Fibroblast of lung (primary cell): Measurements from ENCODE around the gene PGAP3. TPM values are rescaled to one million over a fixed set of nuclear protein-coding genes. Genes with fewer than 3 reads are reported as not detected.
"Not testable (repeated sequence)": the region's sequence is repeated elsewhere in the genome, so short reads cannot be mapped to it uniquely, and the experiment has no call there.

Experiments
- DNase-seq, 2 donors: peaks; one replicate each; pipeline versions ENCODE4 v3.0.0 to v3.0.0-alpha.2; 2010; ENCODE audit warnings: low read depth in 2 of 2
- H2AFZ ChIP-seq: 2 replicates; pipeline ENCODE4 v1.5.1; 2012; ENCODE audit warnings: low read length, control low read depth, inconsistent platforms
- H3K27ac ChIP-seq: 2 replicates; pipeline ENCODE4 v1.5.1; 2011; ENCODE audit warnings: low read length, control low read depth; ENCODE audit not compliant: insufficient read depth
- H3K27me3 ChIP-seq: 2 replicates; pipeline ENCODE4 v1.5.1; 2011; ENCODE audit warnings: mild to moderate bottlenecking, low read length; ENCODE audit not compliant: control insufficient read depth, insufficient read depth
- H3K36me3 ChIP-seq: 2 replicates; pipeline ENCODE4 v1.5.1; 2011; ENCODE audit warnings: low read length; ENCODE audit not compliant: control insufficient read depth, insufficient read depth
- H3K4me1 ChIP-seq: 2 replicates; pipeline ENCODE4 v1.5.1; 2011; ENCODE audit warnings: low read length; ENCODE audit not compliant: control insufficient read depth, insufficient read depth; ENCODE audit errors: extremely low read depth
- H3K4me2 ChIP-seq: 2 replicates; pipeline ENCODE4 v1.5.1; 2011; ENCODE audit warnings: low read length, control low read depth; ENCODE audit not compliant: insufficient read depth; ENCODE audit errors: extremely low read depth
- H3K4me3 ChIP-seq, 4 experiments: fragments of 200-600 bp in 1 of 4; sonication (generic) in 1 of 4; replicated peaks in 1 of 4; 2 replicates each; pipeline ENCODE4 v1.5.1; 2011 to 2016; ENCODE audit warnings: low read length in 4 of 4, low read depth in 3 of 4, mild to moderate bottlenecking in 3 of 4, control low read depth in 2 of 4, inconsistent platforms in 1 of 4, mixed read lengths in 1 of 4; ENCODE audit not compliant: insufficient read depth in 1 of 4; ENCODE audit errors: control extremely low read depth in 1 of 4
- H3K79me2 ChIP-seq: 2 replicates; pipeline ENCODE4 v1.5.1; 2012; ENCODE audit warnings: mild to moderate bottlenecking, low read length, inconsistent platforms; ENCODE audit not compliant: control insufficient read depth, insufficient read depth
- H3K9ac ChIP-seq: 2 replicates; pipeline ENCODE4 v1.5.1; 2011; ENCODE audit warnings: mild to moderate bottlenecking, low read length, control low read depth; ENCODE audit not compliant: insufficient read depth
- H3K9me3 ChIP-seq: 2 replicates; pipeline ENCODE4 v1.5.1; 2012; ENCODE audit warnings: low read depth, low read length; ENCODE audit not compliant: control insufficient read depth, insufficient read depth
- H4K20me1 ChIP-seq: 2 replicates; pipeline ENCODE4 v1.5.1; 2011; ENCODE audit warnings: low read length; ENCODE audit not compliant: control insufficient read depth, insufficient read depth; ENCODE audit errors: extremely low read depth
- CTCF ChIP-seq, 2 donors: IDR thresholded peaks in 1 of 2; conservative IDR thresholded peaks in 1 of 2; 1 replicate in 1 of 2; 2 replicates in 1 of 2; pipeline ENCODE4 v1.5.1; 2011 to 2012; ENCODE audit warnings: low read length in 2 of 2, control low read depth in 1 of 2, inconsistent platforms in 1 of 2, low read depth in 1 of 2, mild to moderate bottlenecking in 1 of 2
- EZH2 ChIP-seq: IDR thresholded peaks from 2 replicates; pipeline ENCODE4 v1.5.1; 2012; ENCODE audit warnings: low read length, control low read depth, mild to moderate bottlenecking; ENCODE audit errors: missing control alignments
- polyA plus RNA-seq, 2 donors: library from polyadenylated mRNA; depleted of rRNA in 1 of 2; stranded (reverse) in 1 of 2; unstranded in 1 of 2; fragments of >200 nt; gene quantifications; 2 replicates each; pipeline ENCODE4 v1.2.1, GENCODE V29; 2011 to 2012; ENCODE audit warnings: missing spikeins in 1 of 2
- total RNA-seq: library from RNA; depleted of rRNA; stranded (reverse); fragments of >200 nt; gene quantifications from 2 replicates; pipeline ENCODE4 v1.2.1, GENCODE V29; 2014

The PGAP3 gene
- total and polyA plus RNA-seq, 2 donors (not counting 1 experiment from before 2014, with no cell fraction given): 7.9 to 8.8 TPM

GRCh38 chr17:39715375-39716072, 27.7 kb upstream of the PGAP3 start:
- no peak overlapping the region for H3K4me2 ChIP-seq
- no peaks in the 10 kb centered on the region for H3K27me3 ChIP-seq
- no peak overlapping the region for H3K27ac ChIP-seq
- no peak for DNase-seq
- no peaks in the 10 kb centered on the region for H3K4me1 ChIP-seq
- H3K9ac ChIP-seq: no peak overlapping the region
- H3K79me2 ChIP-seq: no peaks in the 10 kb centered on the region
- H2AFZ ChIP-seq: no peak overlapping the region
- no peak for TF ChIP-seq EZH2
- no peak for TF ChIP-seq CTCF (conservative IDR thresholded peaks at IDR 0.05 in 1 of 2, IDR thresholded peaks at IDR 0.05 in 1 of 2; ENCODE audit: low read depth in 1 of 2, low read length in 2 of 2)
- no peak overlapping the region for H3K4me3 ChIP-seq
- H3K9me3 ChIP-seq: no peaks in the 10 kb centered on the region
- peaks cover 13% of the 10 kb centered on the region for H3K36me3 ChIP-seq
- H4K20me1 ChIP-seq: no peaks in the 10 kb centered on the region

- H3K79me2 ChIP-seq: no peaks in the 10 kb centered on the region
- no peaks in the 10 kb centered on the region for H3K9me3 ChIP-seq
- no peaks in the 10 kb centered on the region for H3K27me3 ChIP-seq
- TF ChIP-seq CTCF (conservative IDR thresholded peaks at IDR 0.05 in 1 of 2, IDR thresholded peaks at IDR 0.05 in 1 of 2; ENCODE audit: low read depth in 1 of 2, low read length in 2 of 2): no peak
- TF ChIP-seq EZH2: no peak
- H3K36me3 ChIP-seq: peaks cover 17% of the 10 kb centered on the region
- H4K20me1 ChIP-seq: no peaks in the 10 kb centered on the region
- no peak for DNase-seq
- H3K27ac ChIP-seq: no peak overlapping the region
- no peak overlapping the region for H3K4me3 ChIP-seq
- H3K4me1 ChIP-seq: no peaks in the 10 kb centered on the region
- H3K4me2 ChIP-seq: no peak overlapping the region
- H2AFZ ChIP-seq: no peak overlapping the region
- no peak overlapping the region for H3K9ac ChIP-seq
Observed at GRCh38 chr17:39714234-39714633, 26.4 kb upstream of the PGAP3 start.

GRCh38 chr17:39711851-39712250, 24.0 kb upstream of the PGAP3 start:
- Histone ChIP-seq H3K27me3 (no peaks in the 10 kb centered on the region), H2AFZ (no peak overlapping the region), H3K79me2 (no peaks in the 10 kb centered on the region), H3K9ac (no peak overlapping the region), H3K4me1 (no peaks in the 10 kb centered on the region), H3K9me3 (no peaks in the 10 kb centered on the region), H3K36me3 (peaks cover 25% of the 10 kb centered on the region), H3K4me3 (no peak overlapping the region), H3K4me2 (no peak overlapping the region), H3K27ac (no peak overlapping the region), H4K20me1 (no peaks in the 10 kb centered on the region)
- no peak for DNase-seq
- TF ChIP-seq CTCF (conservative IDR thresholded peaks at IDR 0.05 in 1 of 2, IDR thresholded peaks at IDR 0.05 in 1 of 2; ENCODE audit: low read depth in 1 of 2, low read length in 2 of 2): no peak
- TF ChIP-seq EZH2: no peak

GRCh38 chr17:39711071-39711470, 23.2 kb upstream of the PGAP3 start:
- H3K4me1 ChIP-seq, H3K9ac ChIP-seq, H3K79me2 ChIP-seq, H3K27me3 ChIP-seq, H3K4me3 ChIP-seq, H4K20me1 ChIP-seq, H3K9me3 ChIP-seq, H3K4me2 ChIP-seq, H3K27ac ChIP-seq, H2AFZ ChIP-seq, DNase-seq: not testable (repeated sequence)
- peaks cover 25% of the 10 kb centered on the region for H3K36me3 ChIP-seq
